Stimulated activated CD8-positive, alpha-beta memory T cell treated with anti-CD3 and anti-CD28 coated beads, Interleukin-12 subunit alpha, Interleukin-12 subunit beta, amount 100 ng/mL, for 24 hours (primary cell): ENCODE measurements around the gene RPL37A.

Experiments
- DNase-seq: peaks from one replicate; pipeline ENCODE4 v3.0.0-alpha.2; 2020; ENCODE audit errors: extremely low read depth

Gene RPL37A

GRCh38 chr2:216490061-216490460 lies 8.6 kb upstream of the RPL37A start:
- DNase-seq: no peak

DNA sequence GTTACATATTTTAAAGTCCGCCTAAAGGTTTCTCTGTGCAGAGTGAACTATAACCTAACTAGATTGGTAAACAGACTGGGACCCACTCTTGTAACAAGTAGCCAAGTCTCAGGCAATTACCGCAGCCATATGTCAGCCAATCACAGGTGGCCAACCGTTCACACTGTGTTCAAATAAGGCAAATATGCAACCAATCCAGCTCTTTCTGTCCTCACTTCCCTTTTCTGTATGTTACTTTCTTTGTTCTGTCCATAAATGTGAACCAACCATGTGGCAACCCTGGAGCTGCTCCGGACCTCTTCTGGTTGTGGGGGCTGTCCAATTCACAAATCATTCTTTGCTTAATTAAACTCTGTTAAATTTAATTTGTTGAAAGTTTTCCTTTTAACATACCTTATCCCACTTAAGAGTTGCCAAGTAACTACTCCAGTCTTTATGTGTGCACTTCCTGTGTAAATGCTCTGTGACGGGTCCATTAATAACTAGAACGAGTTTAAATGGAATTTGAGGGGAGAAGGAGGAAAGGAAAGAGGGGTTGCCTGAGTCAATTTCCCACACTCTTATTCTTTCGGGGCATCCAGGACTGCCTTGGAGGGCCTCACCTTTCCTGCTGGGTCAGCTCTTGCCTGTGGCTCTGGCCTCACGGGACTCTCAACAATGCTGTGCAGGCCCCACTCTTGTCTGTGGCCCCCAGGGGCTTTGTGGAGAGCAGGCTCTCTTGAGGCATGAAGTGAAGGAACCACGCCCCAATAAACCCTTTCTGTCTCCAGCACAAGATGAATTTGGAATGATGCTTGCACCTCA lies 6.6 kb upstream of the RPL37A start:
- DNase-seq: no peak

GRCh38 chr2:216492597-216493333 lies 5.9 kb upstream of the RPL37A start:
- DNase-seq: no peak

DNA sequence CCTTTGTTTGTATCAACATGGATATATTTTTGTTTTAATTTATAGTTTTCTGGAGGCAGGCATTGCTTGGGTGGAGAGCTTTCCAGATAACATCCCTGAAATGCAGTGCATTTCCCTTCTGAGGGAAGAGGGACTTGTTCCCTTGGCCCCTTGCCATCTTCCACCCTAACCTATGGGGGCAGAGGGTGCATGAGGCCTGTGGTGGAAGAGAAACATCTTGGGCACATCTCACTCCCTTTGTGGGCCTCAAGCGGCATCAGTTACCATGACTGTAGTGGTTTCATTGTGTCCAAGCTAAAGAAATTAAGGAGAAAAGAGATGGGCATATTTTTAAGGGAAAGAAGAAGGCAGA lies 5.3 kb upstream of the RPL37A start:
- DNase-seq: no peak

DNA sequence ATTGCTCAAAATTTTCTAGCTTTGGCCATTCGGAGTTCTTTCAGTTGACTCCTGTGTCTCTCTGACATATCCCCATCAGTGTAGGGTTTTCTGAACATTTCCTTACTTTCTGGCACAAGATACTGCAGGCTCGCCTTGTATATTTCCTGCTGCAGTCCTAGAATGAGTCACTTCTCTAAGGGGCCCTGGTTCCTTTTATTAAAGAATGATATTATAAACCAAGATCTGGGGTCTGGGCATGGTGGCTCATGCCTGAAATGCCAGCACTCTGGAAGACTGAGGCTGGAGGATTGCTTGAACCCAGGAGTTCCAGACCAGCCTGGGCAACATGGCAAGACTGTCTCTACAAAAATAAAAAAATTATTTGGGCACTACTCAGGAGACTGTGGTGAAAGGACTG lies 3.0 kb upstream of the RPL37A start:
- DNase-seq: no peak

DNA sequence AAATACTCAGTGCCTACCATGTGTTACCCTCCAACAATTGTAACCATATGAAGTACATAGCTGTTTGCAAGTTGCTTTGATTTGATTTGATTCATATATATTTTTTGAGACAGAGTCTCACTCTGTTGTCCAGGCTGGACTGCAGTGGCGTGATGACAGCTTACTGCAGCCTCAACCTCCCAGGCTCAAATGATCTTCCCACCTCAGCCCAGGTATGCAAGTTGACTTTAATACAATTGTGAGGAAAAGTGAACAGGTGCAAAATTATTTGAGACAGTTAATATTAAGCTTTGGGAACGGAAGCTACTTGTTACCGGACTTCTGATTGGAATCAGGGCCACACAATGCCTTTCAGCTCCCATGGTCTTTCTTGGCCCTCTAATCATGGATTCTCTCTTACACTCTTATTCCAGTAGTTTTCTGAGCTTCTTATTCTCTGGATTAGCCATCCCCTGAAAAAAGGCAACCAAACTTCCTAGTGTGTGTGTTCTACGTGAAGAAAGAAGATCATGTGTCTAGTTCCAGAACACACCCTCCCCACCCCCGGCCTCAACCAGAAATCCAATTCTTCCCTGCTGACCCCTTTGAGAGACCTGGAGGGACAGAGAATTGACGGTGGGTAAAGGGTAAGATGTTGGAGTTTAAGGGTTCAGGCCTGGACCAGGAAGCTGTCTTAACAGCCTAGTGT lies 1.1 kb upstream of the RPL37A start:
- DNase-seq: no peak

DNA sequence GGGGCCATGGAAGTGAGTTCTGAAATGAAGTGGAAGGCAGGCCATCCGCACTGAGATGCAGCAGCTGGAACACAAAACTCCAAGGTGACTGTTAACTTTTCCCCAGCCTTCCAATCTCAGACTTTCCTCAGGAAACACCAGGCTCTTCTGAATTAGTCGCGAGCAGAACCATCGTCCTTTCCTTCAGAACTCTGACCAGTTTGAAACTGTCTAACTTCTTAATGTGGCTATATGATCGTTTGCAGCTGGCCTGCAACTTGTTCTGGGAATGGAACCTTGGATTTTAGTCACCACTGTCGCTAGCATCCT lies 620 bp upstream of the RPL37A start:
- no peak for DNase-seq

- DNase-seq: no peak
Observed at GRCh38 chr2:216499641-216500218, 1.1 kb downstream of the RPL37A start.

DNA sequence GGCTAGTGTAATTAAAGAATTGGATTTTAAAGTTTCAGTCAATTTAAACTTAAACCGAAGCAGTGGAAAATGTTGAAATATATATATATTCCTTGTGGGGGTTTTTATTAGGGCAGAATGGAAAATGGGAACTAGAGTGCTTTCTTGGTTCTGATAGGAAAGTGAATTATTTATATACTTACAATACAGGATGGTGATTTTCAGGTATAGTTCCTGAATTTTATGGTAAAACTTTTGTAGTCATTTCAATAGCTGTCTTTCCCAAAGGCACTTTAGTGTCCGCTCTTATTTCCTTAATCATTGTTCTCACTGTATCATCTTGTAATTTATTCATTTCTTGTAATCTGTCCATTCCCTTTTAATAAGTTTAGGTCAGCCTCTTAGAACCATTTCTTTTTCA lies 1.9 kb downstream of the RPL37A start:
- no peak for DNase-seq

DNA sequence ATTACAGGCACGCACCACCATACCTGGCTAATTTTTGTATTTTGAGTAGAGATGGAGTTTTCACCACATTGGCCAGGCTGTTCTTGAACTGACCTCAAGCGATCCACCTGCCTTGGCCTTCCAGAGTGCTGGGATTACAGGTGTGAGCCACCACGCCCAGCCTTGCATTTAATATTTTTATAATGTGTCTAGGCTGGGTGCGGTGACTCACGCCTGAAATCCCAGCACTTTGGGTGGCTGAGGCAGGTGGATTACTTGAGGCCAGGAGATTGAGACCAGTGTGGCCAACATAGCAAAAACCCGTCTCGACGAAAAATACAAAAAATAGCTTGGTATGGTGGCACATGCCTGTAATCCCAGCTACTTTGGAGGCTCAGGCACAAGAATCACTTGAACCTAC lies 3.2 kb downstream of the RPL37A start:
- no peak for DNase-seq

- DNase-seq: no peak
Observed at GRCh38 chr2:216502381-216503158, 3.9 kb downstream of the RPL37A start.

DNA sequence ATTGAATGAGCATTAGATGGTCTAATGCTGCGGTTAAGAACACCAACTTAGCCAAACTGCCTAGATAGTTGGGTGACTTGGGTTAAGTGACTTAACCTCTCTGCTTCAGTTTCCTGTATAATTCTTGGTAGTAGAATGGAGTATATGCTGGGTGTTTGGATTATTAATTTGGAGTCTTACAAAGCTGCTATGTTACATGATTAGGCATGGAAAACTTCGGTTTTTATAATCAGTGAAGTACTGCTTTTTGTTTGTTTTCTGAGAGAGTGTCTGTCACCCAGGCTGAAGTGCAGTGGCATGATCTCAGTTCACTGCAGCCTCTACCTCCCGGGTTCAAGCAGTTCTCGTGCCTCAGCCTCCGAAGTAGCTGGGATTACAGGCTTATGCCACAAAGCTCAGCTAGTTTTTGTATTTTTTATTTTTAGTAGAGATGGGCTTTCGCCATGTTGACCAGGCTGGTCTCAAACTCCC lies 4.5 kb downstream of the RPL37A start:
- DNase-seq: no peak

- DNase-seq: no peak
Observed at GRCh38 chr2:216503697-216504375, 5.2 kb downstream of the RPL37A start.

- no peak for DNase-seq
Observed at GRCh38 chr2:216504376-216504762, 5.7 kb downstream of the RPL37A start.

GRCh38 chr2:216505133-216506106 lies 6.8 kb downstream of the RPL37A start:
- DNase-seq: no peak

DNA sequence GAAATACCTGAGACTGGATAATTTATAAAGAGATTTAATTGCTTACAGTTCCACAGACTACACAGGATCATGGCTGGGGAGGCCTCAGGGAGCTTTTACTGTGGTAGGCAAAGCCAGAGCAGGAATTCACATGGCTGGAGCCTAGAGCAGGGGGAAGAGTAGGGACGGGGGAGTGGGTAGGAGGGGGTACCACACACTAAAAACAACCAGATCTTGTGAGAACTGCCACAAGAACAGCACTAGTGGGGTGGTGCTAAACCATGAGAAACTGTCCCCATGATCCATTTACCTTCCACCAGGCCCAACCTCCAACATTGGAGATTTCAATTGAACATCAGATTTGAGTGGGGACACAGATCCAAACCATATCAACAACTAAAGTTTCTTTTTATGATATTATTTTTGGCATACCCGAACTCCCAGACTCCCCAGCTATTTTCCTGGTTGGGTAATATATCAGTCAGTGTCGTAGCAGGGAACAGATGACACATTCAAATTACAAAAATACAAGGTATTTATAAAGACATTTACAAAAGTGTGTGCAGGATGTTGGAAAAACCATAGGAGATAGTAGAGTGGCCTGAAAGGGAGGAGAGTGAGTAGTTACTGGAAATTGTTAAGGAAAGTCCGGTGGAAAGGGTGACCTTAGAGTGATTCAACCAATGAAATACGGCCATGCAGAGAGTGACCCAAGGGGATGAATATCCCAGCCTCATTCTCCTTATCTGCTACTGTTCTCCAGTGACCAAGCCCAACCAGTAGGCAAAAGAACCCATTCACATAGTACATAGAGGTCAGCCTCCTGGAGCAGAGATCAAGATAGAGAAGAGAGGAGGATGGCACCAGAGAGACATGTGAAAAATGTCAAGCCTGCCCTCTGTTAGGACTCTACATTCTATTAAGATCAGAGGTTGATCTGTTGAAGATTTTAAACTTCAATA lies 8.8 kb downstream of the RPL37A start:
- DNase-seq: no peak

DNA sequence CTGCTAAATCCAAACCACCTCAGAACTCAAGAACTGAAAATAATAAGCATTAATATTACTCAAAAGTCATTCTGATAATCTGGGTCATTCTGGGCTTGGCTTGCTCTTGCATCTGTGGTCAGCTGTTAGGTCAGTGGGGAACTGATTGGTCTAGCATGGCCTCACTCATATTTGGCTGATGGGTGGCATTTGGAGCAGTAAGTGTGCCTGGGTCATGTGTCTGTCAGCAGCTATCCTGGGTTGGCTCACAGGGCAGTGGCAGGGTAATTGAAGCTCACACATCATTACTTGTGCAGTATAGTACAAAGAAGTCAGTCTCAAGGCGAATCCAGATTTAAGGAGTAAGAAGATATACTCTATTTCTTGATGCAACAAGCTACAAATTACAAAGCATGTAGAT lies 9.6 kb downstream of the RPL37A start:
- no peak for DNase-seq

DNA sequence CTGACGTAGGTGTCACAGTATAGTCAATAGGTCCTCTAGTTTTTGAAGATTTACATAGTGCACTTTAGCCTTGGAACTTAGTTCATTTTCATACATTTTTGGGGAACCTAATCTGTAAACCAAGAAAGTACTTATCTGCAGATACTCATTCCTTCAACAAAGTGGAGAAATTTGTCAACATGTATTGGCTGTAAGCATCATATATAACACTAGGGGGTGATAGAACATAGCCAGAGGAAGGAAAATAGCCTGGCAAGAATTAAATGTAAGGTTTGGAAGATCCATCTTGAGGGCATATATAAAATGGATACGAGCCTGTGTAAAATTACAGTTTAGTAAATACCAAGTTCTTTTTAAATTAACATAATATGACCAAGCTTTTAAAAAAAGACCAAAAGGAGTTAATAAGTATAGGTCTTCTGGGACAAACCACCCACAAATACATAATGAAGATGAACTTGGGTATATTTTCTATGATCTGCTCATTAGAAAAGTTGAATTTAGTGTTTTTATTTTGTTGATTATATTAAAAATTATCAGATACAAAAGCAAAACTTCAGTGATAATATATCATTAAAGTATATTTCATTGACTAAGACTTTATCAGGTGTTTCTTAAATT lies 18.2 kb downstream of the RPL37A start:
- DNase-seq: no peak
